ENCODE results near the gene EPB41L5.
A peak's percentile ranks its signal among the peaks of the same experiment; 100 is the strongest.

The EPB41L5 gene

DNA sequence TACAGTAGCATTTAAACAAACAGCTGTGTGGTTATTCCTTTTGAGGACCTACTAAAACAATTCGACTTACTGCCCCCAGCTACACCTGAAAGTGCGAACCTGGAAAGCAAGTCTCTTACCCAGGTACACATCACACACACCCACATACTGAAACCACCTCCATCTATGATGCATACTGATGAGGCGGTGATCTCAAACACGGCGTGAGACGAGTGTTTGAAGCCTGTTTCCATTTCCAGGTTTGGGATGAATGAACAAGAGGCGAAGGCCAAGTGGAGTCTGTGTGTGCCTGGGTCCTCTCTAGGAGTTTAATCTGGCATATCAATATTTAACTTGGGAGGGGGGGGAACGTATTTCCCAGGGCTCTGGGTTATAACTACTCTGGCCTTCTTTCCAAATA, 208.7 kb downstream of the EPB41L5 start:
- no peak overlapping the region for H3K4me3 ChIP-seq (replicated peaks; ENCODE audit: insufficient read depth, low read length)
- H3K27me3 ChIP-seq (ENCODE audit: insufficient read depth, poor library complexity, severe bottlenecking) = no peaks in the 10 kb centered on the region
- H3K27ac ChIP-seq (replicated peaks) = no peak overlapping the region
- TF ChIP-seq SPI1 (IDR thresholded peaks at IDR 0.05; ENCODE audit: borderline replicate concordance, low read depth) (no peak), POLR2AphosphoS5 (IDR thresholded peaks at IDR 0.05; ENCODE audit: low read depth) (no peak)
- DNase-seq (ENCODE audit: low read depth in 1 of 2, low spot score in 1 of 2) = no peak

DNA sequence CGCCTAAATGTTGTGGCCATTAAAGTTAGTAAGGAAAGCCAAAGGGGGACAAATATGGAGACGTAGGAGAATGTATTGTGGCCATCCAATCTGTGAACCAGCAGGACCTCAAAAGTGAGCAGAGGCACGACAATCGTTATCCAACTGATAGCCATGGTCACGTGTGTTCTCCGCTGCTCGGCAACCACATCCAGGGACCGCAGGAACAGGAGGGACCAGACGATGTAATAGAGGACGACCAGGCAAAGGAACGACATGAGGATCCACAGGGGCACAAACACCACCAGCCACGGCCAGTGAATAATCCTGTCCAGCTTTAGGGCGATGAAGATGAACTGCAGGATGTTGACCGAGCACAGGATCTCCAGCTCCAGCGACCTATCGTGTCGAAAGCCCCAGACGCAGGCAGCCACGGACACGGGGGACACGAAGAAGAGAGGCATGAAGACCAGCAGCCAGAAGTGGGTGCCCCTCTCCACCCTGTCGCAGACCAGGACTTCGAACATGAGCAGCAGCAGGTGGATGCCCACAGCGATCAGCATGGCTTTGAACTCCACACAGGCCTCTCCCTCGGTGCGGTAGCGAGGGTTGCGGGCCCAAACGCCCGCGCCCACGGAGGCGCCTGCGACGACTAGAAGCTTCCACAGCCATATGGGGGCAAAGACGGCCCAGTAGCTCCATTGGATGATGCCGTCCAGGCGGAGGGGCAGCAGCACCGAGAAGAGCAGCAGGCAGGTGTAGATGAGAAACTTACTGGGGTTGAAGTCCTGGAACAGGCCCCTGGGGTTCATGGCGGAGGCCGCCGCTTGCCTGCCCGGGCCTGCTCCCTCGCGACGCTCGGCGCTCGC, 209.5 kb downstream of the EPB41L5 start:
- Histone ChIP-seq H3K27me3 (ENCODE audit: insufficient read depth, poor library complexity, severe bottlenecking) (no peaks in the 10 kb centered on the region), H3K4me3 (replicated peaks; ENCODE audit: insufficient read depth, low read length) (no peak overlapping the region), H3K27ac (replicated peaks) (no peak overlapping the region)
- no peak for DNase-seq (ENCODE audit: low read depth in 1 of 2, low spot score in 1 of 2)
- TF ChIP-seq, protein P1, sequence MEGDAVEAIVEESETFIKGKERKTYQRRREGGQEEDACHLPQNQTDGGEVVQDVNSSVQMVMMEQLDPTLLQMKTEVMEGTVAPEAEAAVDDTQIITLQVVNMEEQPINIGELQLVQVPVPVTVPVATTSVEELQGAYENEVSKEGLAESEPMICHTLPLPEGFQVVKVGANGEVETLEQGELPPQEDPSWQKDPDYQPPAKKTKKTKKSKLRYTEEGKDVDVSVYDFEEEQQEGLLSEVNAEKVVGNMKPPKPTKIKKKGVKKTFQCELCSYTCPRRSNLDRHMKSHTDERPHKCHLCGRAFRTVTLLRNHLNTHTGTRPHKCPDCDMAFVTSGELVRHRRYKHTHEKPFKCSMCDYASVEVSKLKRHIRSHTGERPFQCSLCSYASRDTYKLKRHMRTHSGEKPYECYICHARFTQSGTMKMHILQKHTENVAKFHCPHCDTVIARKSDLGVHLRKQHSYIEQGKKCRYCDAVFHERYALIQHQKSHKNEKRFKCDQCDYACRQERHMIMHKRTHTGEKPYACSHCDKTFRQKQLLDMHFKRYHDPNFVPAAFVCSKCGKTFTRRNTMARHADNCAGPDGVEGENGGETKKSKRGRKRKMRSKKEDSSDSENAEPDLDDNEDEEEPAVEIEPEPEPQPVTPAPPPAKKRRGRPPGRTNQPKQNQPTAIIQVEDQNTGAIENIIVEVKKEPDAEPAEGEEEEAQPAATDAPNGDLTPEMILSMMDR (IDR thresholded peaks at IDR 0.05; ENCODE audit: insufficient read depth, low read length) = no peak
- TF ChIP-seq, protein P2, sequence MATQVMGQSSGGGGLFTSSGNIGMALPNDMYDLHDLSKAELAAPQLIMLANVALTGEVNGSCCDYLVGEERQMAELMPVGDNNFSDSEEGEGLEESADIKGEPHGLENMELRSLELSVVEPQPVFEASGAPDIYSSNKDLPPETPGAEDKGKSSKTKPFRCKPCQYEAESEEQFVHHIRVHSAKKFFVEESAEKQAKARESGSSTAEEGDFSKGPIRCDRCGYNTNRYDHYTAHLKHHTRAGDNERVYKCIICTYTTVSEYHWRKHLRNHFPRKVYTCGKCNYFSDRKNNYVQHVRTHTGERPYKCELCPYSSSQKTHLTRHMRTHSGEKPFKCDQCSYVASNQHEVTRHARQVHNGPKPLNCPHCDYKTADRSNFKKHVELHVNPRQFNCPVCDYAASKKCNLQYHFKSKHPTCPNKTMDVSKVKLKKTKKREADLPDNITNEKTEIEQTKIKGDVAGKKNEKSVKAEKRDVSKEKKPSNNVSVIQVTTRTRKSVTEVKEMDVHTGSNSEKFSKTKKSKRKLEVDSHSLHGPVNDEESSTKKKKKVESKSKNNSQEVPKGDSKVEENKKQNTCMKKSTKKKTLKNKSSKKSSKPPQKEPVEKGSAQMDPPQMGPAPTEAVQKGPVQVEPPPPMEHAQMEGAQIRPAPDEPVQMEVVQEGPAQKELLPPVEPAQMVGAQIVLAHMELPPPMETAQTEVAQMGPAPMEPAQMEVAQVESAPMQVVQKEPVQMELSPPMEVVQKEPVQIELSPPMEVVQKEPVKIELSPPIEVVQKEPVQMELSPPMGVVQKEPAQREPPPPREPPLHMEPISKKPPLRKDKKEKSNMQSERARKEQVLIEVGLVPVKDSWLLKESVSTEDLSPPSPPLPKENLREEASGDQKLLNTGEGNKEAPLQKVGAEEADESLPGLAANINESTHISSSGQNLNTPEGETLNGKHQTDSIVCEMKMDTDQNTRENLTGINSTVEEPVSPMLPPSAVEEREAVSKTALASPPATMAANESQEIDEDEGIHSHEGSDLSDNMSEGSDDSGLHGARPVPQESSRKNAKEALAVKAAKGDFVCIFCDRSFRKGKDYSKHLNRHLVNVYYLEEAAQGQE (IDR thresholded peaks at IDR 0.05; ENCODE audit: insufficient replicate concordance, low read depth) = no peak
- no peak for TF ChIP-seq POLR2AphosphoS5 (IDR thresholded peaks at IDR 0.05; ENCODE audit: low read depth)
- TF ChIP-seq SPI1 (IDR thresholded peaks at IDR 0.05; ENCODE audit: borderline replicate concordance, low read depth) = no peak
- TF ChIP-seq GABPA (IDR thresholded peaks at IDR 0.05; ENCODE audit: low read depth) = no peak

DNA sequence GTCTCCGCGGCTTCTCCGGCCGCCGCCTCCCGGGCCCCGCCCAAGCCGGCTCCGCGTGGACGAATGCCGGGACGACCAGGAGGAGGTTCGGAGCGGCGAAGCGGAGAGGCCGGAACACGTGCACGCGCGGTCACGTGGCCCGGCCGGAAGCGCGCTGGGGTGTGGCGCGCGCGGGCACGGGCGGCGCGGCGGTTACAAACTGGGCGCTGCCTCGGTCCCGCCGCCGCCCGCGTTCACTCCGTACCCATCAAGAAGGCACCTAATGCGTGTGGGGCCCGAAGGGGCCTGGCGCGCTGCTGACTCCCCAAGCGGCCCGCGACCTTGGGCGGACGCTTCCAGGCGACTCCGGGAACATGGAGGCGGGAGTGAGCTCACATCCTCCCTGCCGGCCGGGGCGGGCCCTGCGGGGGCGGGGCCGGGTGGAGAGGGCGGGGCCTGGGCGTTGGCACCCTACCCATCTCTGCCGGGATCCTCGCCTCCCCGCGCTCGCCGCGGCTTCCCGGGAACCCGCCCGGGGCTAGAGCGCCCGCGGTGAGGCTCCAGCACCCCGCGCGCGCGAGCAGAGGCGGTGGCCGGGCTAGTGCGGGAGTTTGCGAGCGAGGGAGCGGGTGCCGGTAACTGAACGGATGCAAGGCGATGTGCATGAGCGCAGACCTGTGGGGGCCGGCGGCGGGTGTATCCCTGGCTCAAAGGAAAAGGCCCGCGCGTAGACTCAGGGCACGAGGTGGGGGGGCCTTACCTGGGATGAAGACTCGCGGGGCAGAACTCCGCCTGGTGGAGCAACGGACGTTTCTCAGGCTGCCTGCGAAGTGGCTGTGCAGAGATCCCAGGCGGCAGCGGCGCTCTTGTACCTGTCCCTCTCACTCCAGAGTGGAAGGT, 210.4 kb downstream of the EPB41L5 start, which contains the start of gene TMEM185B:
TMEM185B (minus strand) TSS at position 367 of the 879 bp plus-strand sequence. CDS start 424 bp downstream, outside the sequence.
- Histone ChIP-seq H3K4me3 (replicated peaks; ENCODE audit: insufficient read depth, low read length) (peak within 1 kb of the TSS; percentile 48), H3K27ac (replicated peaks) (peak within 1 kb of the TSS; percentile 71), H3K27me3 (ENCODE audit: insufficient read depth, poor library complexity, severe bottlenecking) (no peaks in the 10 kb centered on the region)
- DNase-seq (ENCODE audit: low read depth in 1 of 2, low spot score in 1 of 2) = peak; percentile 70 to 84
- TF ChIP-seq, protein P1 (IDR thresholded peaks at IDR 0.05; ENCODE audit: insufficient read depth, low read length) = no peak
- TF ChIP-seq, protein P2 (IDR thresholded peaks at IDR 0.05; ENCODE audit: insufficient replicate concordance, low read depth) = peak; percentile 25
- TF ChIP-seq POLR2AphosphoS5 (IDR thresholded peaks at IDR 0.05; ENCODE audit: low read depth) = peak; percentile 59; the same call in 1 of the 2 replicates
- TF ChIP-seq GABPA (IDR thresholded peaks at IDR 0.05; ENCODE audit: low read depth) = peak; percentile 59; the same call in 1 of the 2 replicates
- no peak for TF ChIP-seq SPI1 (IDR thresholded peaks at IDR 0.05; ENCODE audit: borderline replicate concordance, low read depth)

DNA sequence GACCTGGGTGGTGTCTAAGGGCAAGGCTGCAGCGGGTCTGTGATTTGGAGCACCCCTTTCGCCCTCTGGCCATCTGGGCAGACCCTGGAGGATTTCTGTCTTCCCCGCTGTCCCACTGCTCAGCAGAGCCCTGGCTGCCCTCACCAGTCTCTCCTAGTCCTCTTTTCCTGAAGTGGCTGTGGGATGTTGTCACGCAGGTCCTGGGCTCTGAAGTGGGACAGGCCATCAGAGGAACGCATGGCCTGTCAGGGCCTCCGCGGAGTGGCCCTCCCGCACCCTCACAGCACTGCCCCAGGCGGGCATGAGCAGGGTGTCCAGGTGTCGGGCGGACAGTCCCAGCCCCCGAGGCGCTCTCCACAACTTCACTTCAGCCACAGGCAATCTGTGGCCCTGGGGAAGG, 211.4 kb downstream of the EPB41L5 start:
- Histone ChIP-seq H3K27me3 (ENCODE audit: insufficient read depth, poor library complexity, severe bottlenecking) (no peaks in the 10 kb centered on the region), H3K4me3 (replicated peaks; ENCODE audit: insufficient read depth, low read length) (no peak overlapping the region), H3K27ac (replicated peaks) (no peak overlapping the region)
- DNase-seq (ENCODE audit: low read depth in 1 of 2, low spot score in 1 of 2) = no peak
- no peak for TF ChIP-seq SPI1 (IDR thresholded peaks at IDR 0.05; ENCODE audit: borderline replicate concordance, low read depth)
- TF ChIP-seq, protein P1 (IDR thresholded peaks at IDR 0.05; ENCODE audit: insufficient read depth, low read length) = no peak
- TF ChIP-seq, protein P2 (IDR thresholded peaks at IDR 0.05; ENCODE audit: insufficient replicate concordance, low read depth) = no peak
